ENCODE results near the gene ULK4.

- TF ChIP-seq CTCF (IDR thresholded peaks at IDR 0.05 in 4 of 5, conservative IDR thresholded peaks at IDR 0.05 in 1 of 5) (no peak), POLR2A (IDR thresholded peaks at IDR 0.05) (no peak)
These were observed 73.4 kb downstream of the ULK4 start for GRCh38 chr3:41888368-41889076.

Data from gastrocnemius medialis (tissue), 4 donors.